AG04449 (cell line): Measurements from ENCODE around the gene DPYSL4.

Experiments
- CTCF ChIA-PET: fragments of 350-600 bp; formaldehyde crosslinking; extraction: SDS; loops from one replicate; lab custom pipeline; 2021; ENCODE audit warnings: antibody characterized with exemption; lab: Yijun Ruan, JAX
- POLR2A ChIA-PET: fragments of 400-600, 350-600 bp; formaldehyde crosslinking; extraction: SDS; loops from one replicate; lab custom pipeline; 2020; ENCODE audit warnings: antibody characterized with exemption, inconsistent platforms; lab: Yijun Ruan, JAX
- DNase-seq: peaks from one replicate; pipeline ENCODE4 v3.0.0-alpha.2; 2010; ENCODE audit warnings: low read depth, low spot score
- H3K4me3 ChIP-seq: 2 replicates; pipeline ENCODE4 v1.5.1; 2011; ENCODE audit warnings: low read depth, mild to moderate bottlenecking, control low read depth, low read length
- TF ChIP-seq, protein P1 (sequence below): IDR thresholded peaks from one replicate; pipeline ENCODE4 v1.5.1; 2011; ENCODE audit warnings: mild to moderate bottlenecking, moderate library complexity, low read length, control low read depth, inconsistent platforms; ENCODE audit not compliant: insufficient read depth; ENCODE audit errors: missing control alignments

Gene DPYSL4

DNA sequence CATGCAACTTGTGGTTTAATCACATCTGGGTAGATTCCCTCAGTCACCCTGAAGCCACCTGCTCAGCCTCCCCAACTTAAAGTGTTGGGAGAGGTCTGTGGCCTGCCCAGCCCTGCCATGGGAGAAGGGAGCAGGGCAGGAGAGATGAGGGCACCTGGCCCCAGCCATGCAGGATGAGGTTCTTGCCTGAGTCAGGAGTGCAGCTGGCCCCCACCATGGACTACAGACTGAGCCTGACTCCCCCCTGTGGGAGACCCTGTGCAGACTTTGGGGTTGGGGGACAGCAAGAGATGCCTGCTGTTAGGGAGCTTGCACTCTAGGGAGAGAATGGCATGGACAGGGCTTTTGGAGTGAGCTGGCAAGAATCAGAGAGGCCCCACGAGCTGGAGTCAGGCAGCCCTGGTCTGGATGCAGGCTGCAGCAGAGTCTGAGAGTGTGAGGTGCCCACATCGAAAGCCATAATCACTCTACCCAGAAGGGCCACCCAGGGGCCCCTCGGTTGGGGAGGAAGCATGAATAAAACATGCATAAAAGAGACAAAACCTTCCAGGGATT is 34.7 kb upstream of the DPYSL4 start:
- H3K4me3 ChIP-seq: no peak overlapping the region
- ChIA-PET POLR2A (no interaction called here), CTCF (interaction anchor here (1.2 kb wide), 1 partner anchor 10 kb away, joined by 3 read pairs; no protein-coding TSS in a partner anchor)
- no peak for DNase-seq
- TF ChIP-seq, protein P1, sequence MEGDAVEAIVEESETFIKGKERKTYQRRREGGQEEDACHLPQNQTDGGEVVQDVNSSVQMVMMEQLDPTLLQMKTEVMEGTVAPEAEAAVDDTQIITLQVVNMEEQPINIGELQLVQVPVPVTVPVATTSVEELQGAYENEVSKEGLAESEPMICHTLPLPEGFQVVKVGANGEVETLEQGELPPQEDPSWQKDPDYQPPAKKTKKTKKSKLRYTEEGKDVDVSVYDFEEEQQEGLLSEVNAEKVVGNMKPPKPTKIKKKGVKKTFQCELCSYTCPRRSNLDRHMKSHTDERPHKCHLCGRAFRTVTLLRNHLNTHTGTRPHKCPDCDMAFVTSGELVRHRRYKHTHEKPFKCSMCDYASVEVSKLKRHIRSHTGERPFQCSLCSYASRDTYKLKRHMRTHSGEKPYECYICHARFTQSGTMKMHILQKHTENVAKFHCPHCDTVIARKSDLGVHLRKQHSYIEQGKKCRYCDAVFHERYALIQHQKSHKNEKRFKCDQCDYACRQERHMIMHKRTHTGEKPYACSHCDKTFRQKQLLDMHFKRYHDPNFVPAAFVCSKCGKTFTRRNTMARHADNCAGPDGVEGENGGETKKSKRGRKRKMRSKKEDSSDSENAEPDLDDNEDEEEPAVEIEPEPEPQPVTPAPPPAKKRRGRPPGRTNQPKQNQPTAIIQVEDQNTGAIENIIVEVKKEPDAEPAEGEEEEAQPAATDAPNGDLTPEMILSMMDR: no peak

DNA sequence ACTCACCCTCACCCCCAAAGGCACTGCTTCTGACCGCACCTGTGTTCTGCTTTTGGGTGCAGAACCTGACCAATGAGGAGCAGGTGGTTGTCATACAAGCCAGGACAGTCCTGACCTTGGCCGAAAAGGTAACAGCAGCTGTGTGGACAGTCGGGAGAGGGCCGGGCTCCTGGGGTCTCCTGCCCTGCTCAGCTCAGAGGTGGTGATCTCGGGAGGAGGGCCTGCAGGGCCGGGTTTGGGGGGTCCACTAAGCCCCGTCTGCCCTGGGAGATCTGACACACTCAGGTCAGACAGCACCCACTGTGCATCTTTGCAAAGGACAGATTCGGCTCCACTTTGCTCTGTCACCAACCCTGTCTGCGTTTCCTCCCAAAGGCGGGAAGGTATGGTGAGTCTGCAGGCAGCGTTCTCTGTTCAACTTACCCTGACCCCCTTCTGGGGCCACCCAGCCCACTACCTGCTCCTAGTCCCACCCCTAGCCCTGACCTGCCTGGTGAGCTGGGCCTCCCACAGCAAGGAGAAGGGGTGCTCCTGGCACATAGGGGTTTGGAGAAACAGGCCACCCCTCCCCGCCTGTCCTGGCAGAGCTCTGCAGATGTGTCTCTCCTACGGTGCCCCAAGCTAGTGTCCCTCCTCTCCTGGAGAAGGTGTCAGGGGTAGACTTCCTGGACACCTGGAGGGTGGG is 33.7 kb upstream of the DPYSL4 start:
- POLR2A ChIA-PET: no interaction called here
- CTCF ChIA-PET: no interaction called here
- TF ChIP-seq, protein P1: no peak
- DNase-seq: no peak
- no peak overlapping the region for H3K4me3 ChIP-seq

DNA sequence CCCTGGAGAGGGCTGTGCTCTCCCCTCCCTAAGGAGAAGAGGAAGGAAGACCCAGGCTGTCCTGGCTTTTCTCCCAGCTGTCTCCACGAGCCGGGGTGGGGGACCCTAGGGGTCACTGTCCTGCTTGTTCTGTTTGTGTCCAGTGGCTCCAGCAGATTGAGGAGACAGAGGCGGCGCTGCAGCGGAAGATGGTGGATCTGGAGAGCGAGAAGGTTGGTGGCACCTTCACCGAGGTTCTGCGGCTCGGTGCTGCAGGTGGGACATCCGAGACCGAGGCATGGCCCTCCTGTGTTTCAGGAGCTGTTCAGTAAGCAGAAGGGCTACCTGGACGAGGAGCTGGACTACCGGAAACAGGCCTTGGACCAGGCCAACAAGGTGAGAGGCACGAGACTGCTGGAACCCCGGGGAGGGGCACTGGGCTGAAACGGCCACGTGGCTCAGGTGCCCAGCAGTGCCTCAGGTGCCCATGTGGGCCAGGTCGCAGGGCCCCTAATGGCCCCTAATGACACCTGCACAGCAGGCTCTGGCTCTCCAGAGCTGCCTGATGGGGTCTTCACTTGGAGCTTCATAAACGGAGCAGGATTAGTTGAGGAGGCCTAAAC is 33.0 kb upstream of the DPYSL4 start:
- ChIA-PET POLR2A (no interaction called here), CTCF (no interaction called here)
- TF ChIP-seq, protein P1: no peak
- no peak overlapping the region for H3K4me3 ChIP-seq
- no peak for DNase-seq

DNA sequence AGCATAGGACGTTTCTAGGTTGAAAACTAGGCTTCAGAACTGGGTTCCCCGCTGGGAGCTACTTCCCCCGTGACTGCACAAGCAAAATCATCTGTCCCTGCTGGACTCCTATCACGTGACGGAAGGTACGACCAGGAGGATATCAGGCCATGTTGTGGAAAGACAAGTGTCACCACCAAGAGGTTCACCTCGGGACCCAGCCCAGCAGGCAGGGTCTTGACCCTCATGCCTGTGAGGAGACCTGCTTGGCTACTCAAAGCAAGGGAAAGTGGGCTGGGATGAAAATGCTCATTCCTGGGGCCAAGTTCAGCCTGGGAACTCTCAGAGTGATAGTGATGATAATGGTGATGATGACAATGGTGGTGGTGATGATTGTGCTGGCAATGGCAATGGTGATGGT is 32.3 kb upstream of the DPYSL4 start:
- ChIA-PET CTCF (no interaction called here), POLR2A (no interaction called here)
- TF ChIP-seq, protein P1: no peak

DNA sequence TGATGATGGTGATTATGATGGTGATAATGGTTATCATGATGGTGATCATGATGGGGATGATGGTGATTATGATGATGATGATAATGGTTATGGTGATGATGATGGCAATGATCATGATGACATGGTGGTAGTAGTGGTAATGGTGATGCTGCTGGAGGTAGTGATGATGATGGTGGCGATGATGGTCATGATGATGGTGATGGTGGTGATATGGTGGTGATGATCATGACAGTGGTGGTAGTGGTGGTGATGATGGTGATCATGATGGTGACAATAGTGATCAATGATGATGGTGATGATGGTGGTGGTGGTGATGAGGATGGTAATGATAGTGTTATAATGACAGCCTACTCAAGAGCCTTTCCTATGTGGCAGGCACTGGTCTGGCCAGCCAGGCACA is 31.8 kb upstream of the DPYSL4 start:
- CTCF ChIA-PET: no interaction called here

More for the DNA sequence above, 32.3 kb upstream of the DPYSL4 start:
- H3K4me3 ChIP-seq: no peak overlapping the region
- no peak for DNase-seq

More for the DNA sequence above, 31.8 kb upstream of the DPYSL4 start:
- POLR2A ChIA-PET: no interaction called here
- H3K4me3 ChIP-seq: no peak overlapping the region
- no peak for DNase-seq
- TF ChIP-seq, protein P1: no peak
